CD4-positive, CD25-positive, alpha-beta regulatory T cell (primary cell): ENCODE measurements around the gene APOOL. TPM values are rescaled to one million over a fixed set of nuclear protein-coding genes. Genes with fewer than 3 reads are reported as not detected.
A peak's percentile ranks its signal among the peaks of the same experiment; 100 is the strongest.

Experiments used
- ATAC-seq, 2 donors: fragments of 150-1000 bp; cut with Tn5 transposase; one replicate each; pipeline ENCODE4 v1.10.0; 2021; ENCODE audit warnings: low read depth in 2 of 2, moderate number of reproducible peaks in 2 of 2, moderate library complexity in 1 of 2
- DNase-seq, 3 donors: peaks; one replicate each; pipeline versions ENCODE4 v3.0.0 to v3.0.0-alpha.2; 2012 to 2022; ENCODE audit warnings: mixed read lengths in 1 of 3
- H3K27ac ChIP-seq: one replicate; pipeline ENCODE4 v1.7.0; 2013; ENCODE audit warnings: mild to moderate bottlenecking, low read length; ENCODE audit not compliant: insufficient read depth, poor library complexity, severe bottlenecking
- H3K27me3 ChIP-seq: one replicate; pipeline ENCODE4 v1.7.0; 2013; ENCODE audit warnings: low read length; ENCODE audit not compliant: control insufficient read depth, insufficient read depth
- H3K36me3 ChIP-seq: one replicate; pipeline ENCODE4 v1.7.0; 2013; ENCODE audit warnings: mild to moderate bottlenecking, low read length, moderate library complexity; ENCODE audit not compliant: control insufficient read depth, insufficient read depth
- H3K4me1 ChIP-seq: 2 replicates; pipeline ENCODE4 v1.7.0; 2013; ENCODE audit warnings: mild to moderate bottlenecking, low read length; ENCODE audit not compliant: insufficient read depth, control insufficient read depth, poor library complexity, severe bottlenecking
- H3K4me3 ChIP-seq: one replicate; pipeline ENCODE4 v1.7.0; 2013; ENCODE audit warnings: low read depth, mild to moderate bottlenecking, low read length, moderate library complexity
- H3K9me3 ChIP-seq, 2 experiments: 1 replicate in 1 of 2; 2 replicates in 1 of 2; pipeline ENCODE4 v1.7.0; 2013; ENCODE audit warnings: low read length in 2 of 2, mild to moderate bottlenecking in 1 of 2, moderate library complexity in 1 of 2; ENCODE audit not compliant: control insufficient read depth in 2 of 2
- H3K27ac Mint-ChIP-seq, 3 donors: one replicate each; pipeline ENCODE4 v1.8.0; 2020 to 2022; ENCODE audit warnings: mild to moderate bottlenecking in 3 of 3, mixed read lengths in 3 of 3, moderate library complexity in 2 of 3
- H3K27me3 Mint-ChIP-seq: one replicate; pipeline ENCODE4 v1.8.0; 2022; ENCODE audit warnings: mild to moderate bottlenecking, mixed read lengths
- H3K36me3 Mint-ChIP-seq: one replicate; pipeline ENCODE4 v1.8.0; 2020; ENCODE audit warnings: mixed read lengths
- H3K4me1 Mint-ChIP-seq, 4 donors: one replicate each; pipeline ENCODE4 v1.8.0; 2020 to 2022; ENCODE audit warnings: mixed read lengths in 4 of 4, mild to moderate bottlenecking in 1 of 4
- H3K4me3 Mint-ChIP-seq, 4 donors: one replicate each; pipeline ENCODE4 v1.8.0; 2020 to 2022; ENCODE audit warnings: mild to moderate bottlenecking in 4 of 4, mixed read lengths in 4 of 4, moderate library complexity in 3 of 4
- H3K9me3 Mint-ChIP-seq, 7 donors: one replicate each; pipeline ENCODE4 v1.8.0; 2020 to 2022; ENCODE audit warnings: mixed read lengths in 7 of 7, mild to moderate bottlenecking in 3 of 7, moderate library complexity in 2 of 7
- polyA plus RNA-seq, 4 donors: library from polyadenylated mRNA; unstranded; fragments of 300-500 nt; fragmentation: Illumina TruSeq; gene quantifications; one replicate each; pipeline ENCODE4 v1.2.3, GENCODE V29; 2021
- total RNA-seq: library from RNA; stranded (reverse); gene quantifications from one replicate; pipeline ENCODE4 v1.2.3, GENCODE V29; 2022

APOOL gene
- total and polyA plus RNA-seq, 5 donors from 2014 or later, result 2.2 to 7.4 (median 4.0) TPM

- no peak for ATAC-seq
- H3K36me3 Mint-ChIP-seq, result peaks cover 7% of the 10 kb centered on the region
Measured at GRCh38 chrX:85084770-85085393, 81.2 kb downstream of the APOOL start.

GRCh38 chrX:85089321-85089840 is 85.7 kb downstream of the APOOL start:
- H3K27ac Mint-ChIP-seq, result no peak overlapping the region
- Histone ChIP-seq H3K9me3 (no peaks in the 10 kb centered on the region), H3K27me3 (no peaks in the 10 kb centered on the region), H3K36me3 (peaks cover 7% of the 10 kb centered on the region), H3K27ac (no peak overlapping the region), H3K4me1 (no peaks in the 10 kb centered on the region), H3K4me3 (no peak overlapping the region)
- no peaks in the 10 kb centered on the region for H3K27me3 Mint-ChIP-seq
- no peak for DNase-seq
- H3K4me1 Mint-ChIP-seq, result no peaks in the 10 kb centered on the region
- peaks cover 14% of the 10 kb centered on the region for H3K36me3 Mint-ChIP-seq
- no peak for ATAC-seq
- H3K4me3 Mint-ChIP-seq, result no peak overlapping the region
- no peaks in the 10 kb centered on the region for H3K9me3 Mint-ChIP-seq

More at GRCh38 chrX:85084770-85085393, 81.2 kb downstream of the APOOL start:
- Mint-ChIP-seq H3K4me3 (peak overlapping the region in 1 of 4 donors; percentile 38), H3K27ac (no peak overlapping the region), H3K4me1 (no peaks in the 10 kb centered on the region), H3K27me3 (no peaks in the 10 kb centered on the region), H3K9me3 (no peaks in the 10 kb centered on the region)
- Histone ChIP-seq H3K27me3 (no peaks in the 10 kb centered on the region), H3K36me3 (peaks cover 6% of the 10 kb centered on the region), H3K27ac (no peak overlapping the region), H3K4me3 (no peak overlapping the region), H3K9me3 (no peaks in the 10 kb centered on the region), H3K4me1 (no peaks in the 10 kb centered on the region)
- DNase-seq, result peak in 2 of 3 donors; percentile 34 to 48

DNA sequence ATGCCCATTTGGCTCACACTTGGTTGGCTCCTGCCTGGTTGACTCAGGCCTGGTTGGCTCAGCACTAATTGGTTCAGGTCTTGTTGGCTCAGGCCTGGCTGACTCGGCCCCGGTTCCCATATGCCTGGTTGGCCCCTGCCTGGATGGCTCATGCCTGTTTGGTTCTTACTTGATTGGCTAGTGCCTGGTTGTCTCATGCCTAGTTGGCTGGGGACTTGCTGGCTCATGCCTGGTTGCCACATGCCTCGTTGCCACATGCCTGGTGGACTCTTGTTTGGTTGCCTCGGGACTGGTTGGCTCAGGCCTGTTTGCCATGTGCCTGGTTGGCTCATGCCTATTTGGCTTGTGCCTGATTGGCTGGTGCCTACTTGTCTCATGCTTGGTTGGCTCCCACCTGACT is 103.7 kb downstream of the APOOL start:
- ATAC-seq (no peak), DNase-seq (no peak)
- Histone ChIP-seq H3K27me3 (no peaks in the 10 kb centered on the region), H3K27ac (no peak overlapping the region), H3K4me1 (no peaks in the 10 kb centered on the region), H3K9me3 (no peaks in the 10 kb centered on the region), H3K4me3 (no peak overlapping the region), H3K36me3 (no peaks in the 10 kb centered on the region)
- Mint-ChIP-seq H3K4me1 (no peaks in the 10 kb centered on the region), H3K27ac (no peak overlapping the region), H3K4me3 (no peak overlapping the region), H3K9me3 (no peaks in the 10 kb centered on the region), H3K27me3 (no peaks in the 10 kb centered on the region), H3K36me3 (no peaks in the 10 kb centered on the region)

DNA sequence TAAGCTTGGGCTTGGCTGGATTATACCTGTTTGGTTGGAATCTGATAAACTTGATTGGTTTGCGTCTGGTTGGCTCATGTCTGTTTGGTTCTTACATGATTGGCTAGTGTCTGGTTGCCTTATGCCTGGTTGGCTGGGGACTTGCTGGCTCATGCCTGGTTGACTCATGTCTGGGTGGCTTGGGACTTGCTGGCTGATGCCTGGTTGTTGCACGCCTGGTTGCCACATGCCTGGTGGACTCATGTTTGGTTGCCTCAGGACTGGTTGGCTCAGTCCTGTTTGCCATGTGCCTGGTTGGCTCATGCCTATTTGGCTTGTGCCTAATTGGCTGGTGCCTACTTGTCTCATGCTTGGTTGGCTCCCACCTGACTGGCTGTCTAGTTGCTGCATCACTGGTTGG is 104.5 kb downstream of the APOOL start:
- no peaks in the 10 kb centered on the region for H3K4me1 Mint-ChIP-seq
- no peaks in the 10 kb centered on the region for H3K27me3 Mint-ChIP-seq
- no peak overlapping the region for H3K4me3 Mint-ChIP-seq
- no peak for DNase-seq
- H3K36me3 Mint-ChIP-seq, result no peaks in the 10 kb centered on the region
- Histone ChIP-seq H3K9me3 (no peaks in the 10 kb centered on the region), H3K27me3 (no peaks in the 10 kb centered on the region), H3K27ac (no peak overlapping the region), H3K4me1 (no peaks in the 10 kb centered on the region), H3K4me3 (no peak overlapping the region), H3K36me3 (no peaks in the 10 kb centered on the region)
- ATAC-seq, result no peak
- no peak overlapping the region for H3K27ac Mint-ChIP-seq
- no peaks in the 10 kb centered on the region for H3K9me3 Mint-ChIP-seq

- Histone ChIP-seq H3K27me3 (no peaks in the 10 kb centered on the region), H3K4me1 (no peaks in the 10 kb centered on the region), H3K27ac (no peak overlapping the region), H3K36me3 (no peaks in the 10 kb centered on the region), H3K9me3 (no peaks in the 10 kb centered on the region), H3K4me3 (no peak overlapping the region)
- ATAC-seq (no peak), DNase-seq (peak in 1 of 3 donors; percentile 8)
- Mint-ChIP-seq H3K36me3 (no peaks in the 10 kb centered on the region), H3K4me1 (no peaks in the 10 kb centered on the region), H3K4me3 (no peak overlapping the region), H3K27me3 (no peaks in the 10 kb centered on the region), H3K27ac (no peak overlapping the region), H3K9me3 (no peaks in the 10 kb centered on the region)
Measured at GRCh38 chrX:85109235-85109634, 105.6 kb downstream of the APOOL start.

GRCh38 chrX:85111347-85111746 is 107.7 kb downstream of the APOOL start:
- no peak for ATAC-seq
- H3K36me3 ChIP-seq, result no peaks in the 10 kb centered on the region
- no peaks in the 10 kb centered on the region for H3K9me3 ChIP-seq
- peak in 2 of 3 donors; percentile 4 to 20 for DNase-seq
- Mint-ChIP-seq H3K27ac (no peak overlapping the region), H3K4me3 (no peak overlapping the region), H3K27me3 (no peaks in the 10 kb centered on the region), H3K9me3 (no peaks in the 10 kb centered on the region), H3K4me1 (no peaks in the 10 kb centered on the region), H3K36me3 (no peaks in the 10 kb centered on the region)
- no peak overlapping the region for H3K4me3 ChIP-seq
- no peak overlapping the region for H3K27ac ChIP-seq
- H3K27me3 ChIP-seq, result no peaks in the 10 kb centered on the region
- no peaks in the 10 kb centered on the region for H3K4me1 ChIP-seq

DNA sequence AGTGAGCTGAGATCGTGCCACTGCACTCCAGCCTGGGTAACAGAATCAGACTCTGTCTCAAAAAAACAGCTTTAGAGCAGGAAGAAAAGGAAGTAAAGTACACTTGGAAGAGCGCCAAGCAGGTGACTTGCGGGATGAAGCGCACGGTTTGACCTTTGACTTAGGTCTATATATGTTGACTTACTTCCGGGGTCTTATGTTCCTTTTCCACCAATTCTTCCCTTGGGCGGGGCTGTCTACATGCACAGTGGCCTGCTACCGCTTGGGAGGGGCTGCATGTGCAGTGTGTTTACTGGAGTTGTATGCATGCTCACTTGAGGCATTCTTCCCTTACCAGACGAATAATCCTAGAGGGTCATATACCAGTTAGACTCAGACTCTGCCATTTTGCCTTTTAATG is 108.6 kb downstream of the APOOL start:
- Mint-ChIP-seq H3K9me3 (no peaks in the 10 kb centered on the region), H3K4me3 (no peak overlapping the region), H3K36me3 (no peaks in the 10 kb centered on the region), H3K27me3 (no peaks in the 10 kb centered on the region), H3K27ac (no peak overlapping the region), H3K4me1 (no peaks in the 10 kb centered on the region)
- no peaks in the 10 kb centered on the region for H3K36me3 ChIP-seq
- ATAC-seq (no peak), DNase-seq (no peak)
- no peak overlapping the region for H3K27ac ChIP-seq
- H3K4me1 ChIP-seq, result no peaks in the 10 kb centered on the region
- no peak overlapping the region for H3K4me3 ChIP-seq
- H3K9me3 ChIP-seq, result no peaks in the 10 kb centered on the region
- H3K27me3 ChIP-seq, result no peaks in the 10 kb centered on the region

DNA sequence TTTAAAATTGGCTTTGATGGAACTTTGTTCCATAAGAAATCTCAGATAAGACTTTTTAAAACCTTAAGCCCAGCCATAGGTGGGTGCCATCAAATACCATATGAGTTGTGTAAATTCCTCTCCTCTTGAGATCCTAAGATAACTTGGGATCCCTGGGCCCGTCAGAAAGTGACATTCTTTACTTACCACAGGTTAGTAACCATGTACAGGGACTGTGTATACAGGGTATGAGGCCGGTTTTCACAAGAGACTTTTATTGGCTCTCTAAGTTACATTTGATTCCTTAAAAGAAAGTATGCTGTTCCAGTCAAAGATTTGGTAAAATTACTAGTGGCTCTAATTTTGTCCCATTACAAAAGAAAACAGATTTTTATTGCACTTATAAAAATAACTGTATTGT is 110.1 kb downstream of the APOOL start:
- H3K36me3 Mint-ChIP-seq, result no peaks in the 10 kb centered on the region
- DNase-seq, result no peak
- H3K27me3 ChIP-seq, result no peaks in the 10 kb centered on the region

More for the DNA sequence above, 110.1 kb downstream of the APOOL start:
- no peak overlapping the region for H3K4me3 Mint-ChIP-seq
- H3K9me3 ChIP-seq, result no peaks in the 10 kb centered on the region
- ATAC-seq, result no peak
- no peaks in the 10 kb centered on the region for H3K36me3 ChIP-seq
- H3K9me3 Mint-ChIP-seq, result no peaks in the 10 kb centered on the region
- H3K4me3 ChIP-seq, result no peak overlapping the region
- H3K4me1 ChIP-seq, result no peaks in the 10 kb centered on the region
- no peak overlapping the region for H3K27ac ChIP-seq
- no peak overlapping the region for H3K27ac Mint-ChIP-seq
- H3K27me3 Mint-ChIP-seq, result no peaks in the 10 kb centered on the region
- H3K4me1 Mint-ChIP-seq, result no peaks in the 10 kb centered on the region
